Activated CD4-positive, CD25-positive, alpha-beta regulatory T cell (primary cell): Measurements from ENCODE around the gene LIMS4.
"Not testable (repeated sequence)": the region's sequence is repeated elsewhere in the genome, so short reads cannot be mapped to it uniquely, and the experiment has no call there.

Experiments used
- DNase-seq, 4 experiments: peaks; one replicate each; lab custom pipeline; 2025; lab: John Stamatoyannopoulos, UW

The LIMS4 gene

GRCh38 chr2:110472171-110473058, at the start of gene LIMS4:
TSS of gene LIMS4 (minus strand) at chr2:110472816. CDS start at chr2:110472778, 38 bp downstream.
- not testable (repeated sequence) for DNase-seq

- not testable (repeated sequence) for DNase-seq
Observed at GRCh38 chr2:110499755-110500377, 27.2 kb upstream of the LIMS4 start.

GRCh38 chr2:110496027-110496426, 23.4 kb upstream of the LIMS4 start:
- not testable (repeated sequence) for DNase-seq

- not testable (repeated sequence) for DNase-seq
Observed at GRCh38 chr2:110494488-110494887, 21.9 kb upstream of the LIMS4 start.

GRCh38 chr2:110488991-110489390, 16.4 kb upstream of the LIMS4 start:
- not testable (repeated sequence) for DNase-seq

- not testable (repeated sequence) for DNase-seq
Observed at GRCh38 chr2:110482697-110483096, 10.1 kb upstream of the LIMS4 start.

- DNase-seq: not testable (repeated sequence)
Observed at GRCh38 chr2:110481200-110481599, 8.6 kb upstream of the LIMS4 start.

GRCh38 chr2:110480084-110480483, 7.5 kb upstream of the LIMS4 start:
- not testable (repeated sequence) for DNase-seq

GRCh38 chr2:110477370-110477769, 4.8 kb upstream of the LIMS4 start:
- not testable (repeated sequence) for DNase-seq

GRCh38 chr2:110476952-110477351, 4.3 kb upstream of the LIMS4 start:
- not testable (repeated sequence) for DNase-seq

GRCh38 chr2:110475627-110476359, 3.2 kb upstream of the LIMS4 start:
- not testable (repeated sequence) for DNase-seq

GRCh38 chr2:110474898-110475297, 2.3 kb upstream of the LIMS4 start:
- not testable (repeated sequence) for DNase-seq

- DNase-seq: not testable (repeated sequence)
Observed at GRCh38 chr2:110473059-110473358, 393 bp upstream of the LIMS4 start.

- not testable (repeated sequence) for DNase-seq
Observed at GRCh38 chr2:110468921-110469320, 3.7 kb downstream of the LIMS4 start.

- not testable (repeated sequence) for DNase-seq
Observed at GRCh38 chr2:110465312-110465711, 7.3 kb downstream of the LIMS4 start.

GRCh38 chr2:110462458-110462857, 10.2 kb downstream of the LIMS4 start:
- DNase-seq: not testable (repeated sequence)

- not testable (repeated sequence) for DNase-seq
Observed at GRCh38 chr2:110460318-110460717, 12.3 kb downstream of the LIMS4 start.

GRCh38 chr2:110457214-110457590, 15.4 kb downstream of the LIMS4 start:
- DNase-seq: not testable (repeated sequence)

GRCh38 chr2:110456291-110457213, 16.1 kb downstream of the LIMS4 start:
- DNase-seq: not testable (repeated sequence)

- not testable (repeated sequence) for DNase-seq
Observed at GRCh38 chr2:110455080-110455670, 17.4 kb downstream of the LIMS4 start.

- not testable (repeated sequence) for DNase-seq
Observed at GRCh38 chr2:110450951-110451350, 21.7 kb downstream of the LIMS4 start.
